Mesenchymal stem cell (in vitro differentiated cells and primary cell): Measurements from ENCODE around the gene E2F2.

Experiments
- DNase-seq: peaks from one replicate; pipeline ENCODE4 v3.0.0-alpha.2; 2013
- H2AFZ ChIP-seq: one replicate; pipeline ENCODE4 v1.6.1; 2013; ENCODE audit warnings: low read depth, mild to moderate bottlenecking, control low read depth, inconsistent platforms, low read length, moderate library complexity
- H2AK5ac ChIP-seq: 2 replicates; pipeline ENCODE4 v1.6.1; 2013; ENCODE audit warnings: low read length, moderate library complexity, mild to moderate bottlenecking, inconsistent platforms; ENCODE audit not compliant: severe bottlenecking
- H2BK120ac ChIP-seq: one replicate; pipeline ENCODE4 v1.6.1; 2013; ENCODE audit warnings: low read depth, mild to moderate bottlenecking, inconsistent platforms, low read length, moderate library complexity
- H2BK12ac ChIP-seq, 2 experiments: one replicate each; pipeline ENCODE4 v1.6.1; 2013; ENCODE audit warnings: inconsistent platforms in 2 of 2, low read length in 2 of 2, mild to moderate bottlenecking in 2 of 2, moderate library complexity in 2 of 2, control low read depth in 1 of 2
- H2BK15ac ChIP-seq: one replicate; pipeline ENCODE4 v1.6.1; 2013; ENCODE audit warnings: mild to moderate bottlenecking, low read depth, inconsistent platforms; ENCODE audit not compliant: poor library complexity, severe bottlenecking
- H2BK5ac ChIP-seq: 2 replicates; pipeline ENCODE4 v1.6.1; 2013; ENCODE audit warnings: low read depth, mild to moderate bottlenecking, low read length, control low read depth, inconsistent platforms; ENCODE audit not compliant: poor library complexity, severe bottlenecking
- H3K14ac ChIP-seq, 2 experiments: one replicate each; pipeline ENCODE4 v1.6.1; 2013; ENCODE audit warnings: inconsistent platforms in 2 of 2, low read length in 2 of 2, control low read depth in 1 of 2, mild to moderate bottlenecking in 1 of 2, moderate library complexity in 1 of 2
- H3K18ac ChIP-seq, 2 experiments: one replicate each; pipeline ENCODE4 v1.6.1; 2013; ENCODE audit warnings: inconsistent platforms in 2 of 2, low read length in 2 of 2, control low read depth in 1 of 2, low read depth in 1 of 2, mild to moderate bottlenecking in 1 of 2
- H3K23ac ChIP-seq, 2 experiments: one replicate each; pipeline ENCODE4 v1.6.1; 2013; ENCODE audit warnings: inconsistent platforms in 2 of 2, low read length in 2 of 2, mild to moderate bottlenecking in 2 of 2, moderate library complexity in 2 of 2, control low read depth in 1 of 2
- H3K27ac ChIP-seq: 2 replicates; pipeline ENCODE4 v1.5.1; 2013; ENCODE audit warnings: mild to moderate bottlenecking, moderate library complexity, low read length, control low read depth, inconsistent platforms; ENCODE audit not compliant: poor library complexity, severe bottlenecking
- H3K27me3 ChIP-seq, 2 experiments: 2 replicates each; pipeline versions ENCODE4 v1.6.1 to v1.7.0; 2013; ENCODE audit warnings: low read length in 2 of 2, mild to moderate bottlenecking in 2 of 2, moderate library complexity in 2 of 2, control low read depth in 1 of 2, inconsistent platforms in 1 of 2; ENCODE audit not compliant: control insufficient read depth in 1 of 2, insufficient read depth in 1 of 2
- H3K36me3 ChIP-seq, 2 experiments: 2 replicates each; pipeline versions ENCODE4 v1.6.1 to v1.7.0; 2013; ENCODE audit warnings: low read length in 2 of 2, control low read depth in 1 of 2, inconsistent platforms in 1 of 2, low read depth in 1 of 2, mild to moderate bottlenecking in 1 of 2; ENCODE audit not compliant: insufficient read depth in 2 of 2, control insufficient read depth in 1 of 2
- H3K4ac ChIP-seq, 2 experiments: one replicate each; pipeline ENCODE4 v1.6.1; 2013; ENCODE audit warnings: inconsistent platforms in 2 of 2, low read length in 2 of 2, mild to moderate bottlenecking in 2 of 2, moderate library complexity in 2 of 2, control low read depth in 1 of 2, low read depth in 1 of 2
- H3K4me1 ChIP-seq: 2 replicates; pipeline ENCODE4 v1.6.1; 2013; ENCODE audit warnings: low read depth, low read length, control low read depth; ENCODE audit not compliant: control insufficient read depth, insufficient read depth
- H3K4me2 ChIP-seq: 2 replicates; pipeline ENCODE4 v1.6.1; 2013; ENCODE audit warnings: low read length, mild to moderate bottlenecking, inconsistent platforms; ENCODE audit not compliant: poor library complexity, severe bottlenecking
- H3K4me3 ChIP-seq, 2 experiments: 2 replicates each; pipeline versions ENCODE4 v1.5.1 to v1.7.0; 2013; ENCODE audit warnings: low read length in 2 of 2, mild to moderate bottlenecking in 2 of 2, control low read depth in 1 of 2, low read depth in 1 of 2; ENCODE audit not compliant: insufficient read depth in 1 of 2
- H3K79me1 ChIP-seq: replicated peaks from 2 replicates; pipeline ENCODE4 v1.6.1; 2013; ENCODE audit warnings: mild to moderate bottlenecking, control low read depth, low read length, inconsistent platforms; ENCODE audit not compliant: poor library complexity, severe bottlenecking
- H3K9ac ChIP-seq: 2 replicates; pipeline ENCODE4 v1.7.0; 2013; ENCODE audit warnings: mild to moderate bottlenecking, low read length, moderate library complexity
- H3K9me3 ChIP-seq: 2 replicates; pipeline ENCODE4 v1.7.0; 2013; ENCODE audit warnings: mild to moderate bottlenecking, low read length; ENCODE audit not compliant: control insufficient read depth
- H4K8ac ChIP-seq: one replicate; pipeline ENCODE4 v1.6.1; 2013; ENCODE audit warnings: inconsistent platforms, mild to moderate bottlenecking, low read length, moderate library complexity
- H4K91ac ChIP-seq: one replicate; pipeline ENCODE4 v1.6.1; 2013; ENCODE audit warnings: mild to moderate bottlenecking, low read length, inconsistent platforms
- WGBS: methylation state at CpG from one replicate; pipeline ENCODE4 v1.1.7; 2013; ENCODE audit warnings: mixed read lengths; 5-methylcytosine and 5-hydroxymethylcytosine counted together

The E2F2 gene

GRCh38 chr1:23529146-23530086 is 1.6 kb downstream of the E2F2 start:
- H3K23ac ChIP-seq: no peak overlapping the region
- no peak overlapping the region for H4K8ac ChIP-seq
- H3K27ac ChIP-seq: no peak overlapping the region
- no peak overlapping the region for H2BK12ac ChIP-seq
- no peak overlapping the region for H3K18ac ChIP-seq
- H2BK15ac ChIP-seq: no peak overlapping the region
- no peak overlapping the region for H3K9ac ChIP-seq
- H3K14ac ChIP-seq: no peak overlapping the region
- H3K36me3 ChIP-seq: no peaks in the 10 kb centered on the region
- no peak overlapping the region for H2AK5ac ChIP-seq
- peaks cover 17% of the 10 kb centered on the region for H3K4me1 ChIP-seq
- peak overlapping the region in 1 of 2 experiments; percentile 74 for H3K4me3 ChIP-seq
- peaks cover 6 to 10% of the 10 kb centered on the region in 2 experiments for H3K27me3 ChIP-seq
- no peak overlapping the region for H3K4ac ChIP-seq
- no peak overlapping the region for H2AFZ ChIP-seq
- H3K4me2 ChIP-seq: no peak overlapping the region
- no peak overlapping the region for H4K91ac ChIP-seq
- WGBS: 74% methylated on average over 8 of the region's 8 CpGs
- DNase-seq: no peak
- no peaks in the 10 kb centered on the region for H3K9me3 ChIP-seq
- H3K79me1 ChIP-seq: peaks cover 5% of the 10 kb centered on the region
- no peak overlapping the region for H2BK120ac ChIP-seq
- H2BK5ac ChIP-seq: no peak overlapping the region

DNA sequence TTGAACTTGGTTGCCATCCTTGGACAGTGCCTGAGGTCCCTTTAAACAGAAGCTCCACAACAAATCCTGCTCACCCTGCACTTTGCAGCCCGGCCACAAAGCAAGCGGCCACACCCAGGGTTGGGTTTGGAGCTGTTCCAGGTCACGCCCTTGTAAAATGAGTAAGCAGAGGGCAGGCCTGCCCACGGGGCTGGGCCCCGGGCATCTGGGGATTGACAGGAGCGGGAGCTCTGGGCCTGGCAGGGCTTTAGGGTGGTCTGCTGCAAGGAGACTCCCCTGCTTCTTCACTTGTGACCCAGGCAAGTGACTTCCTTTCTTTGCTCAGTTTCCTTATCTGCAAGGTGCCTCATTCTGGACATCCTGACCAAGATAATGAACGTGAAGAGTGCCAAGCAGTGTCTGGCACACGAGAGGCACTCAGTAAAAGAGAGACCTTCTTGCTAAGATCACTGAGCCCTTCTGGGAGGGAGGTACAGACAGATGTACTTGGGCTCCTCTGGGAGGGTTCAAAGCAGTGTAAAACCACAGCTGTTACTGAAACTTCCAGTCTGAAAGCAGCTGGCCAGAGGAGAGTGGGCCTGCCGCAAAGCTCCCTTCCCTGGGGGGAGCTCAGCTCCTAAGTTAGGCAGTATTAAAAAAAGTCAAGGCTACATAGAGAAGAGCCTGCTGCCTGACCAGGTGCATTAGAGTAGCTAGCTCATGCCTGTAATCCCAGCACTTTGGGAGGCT is 2.6 kb downstream of the E2F2 start:
- Histone ChIP-seq H3K4me3 (peak overlapping the region in 1 of 2 experiments; percentile 39), H2BK12ac (peak overlapping the region in 1 of 2 experiments; percentile 29), H3K27me3 (peaks cover 6 to 10% of the 10 kb centered on the region in 2 experiments), H3K36me3 (no peaks in the 10 kb centered on the region), H3K14ac (no peak overlapping the region), H3K9ac (peak overlapping the region; percentile 53), H3K18ac (no peak overlapping the region), H2AK5ac (no peak overlapping the region), H3K9me3 (no peaks in the 10 kb centered on the region), H2AFZ (no peak overlapping the region), H3K4ac (no peak overlapping the region), H3K4me2 (no peak overlapping the region), H3K27ac (no peak overlapping the region), H2BK120ac (no peak overlapping the region), H4K8ac (no peak overlapping the region), H3K23ac (no peak overlapping the region), H2BK5ac (no peak overlapping the region), H3K4me1 (peaks cover 17% of the 10 kb centered on the region), H4K91ac (no peak overlapping the region), H3K79me1 (peaks cover 5% of the 10 kb centered on the region), H2BK15ac (no peak overlapping the region)
- DNase-seq: peak; percentile 68
- WGBS: 18% methylated on average over 9 of the region's 9 CpGs

GRCh38 chr1:23527900-23528249 is 3.2 kb downstream of the E2F2 start:
- Histone ChIP-seq H3K9me3 (no peaks in the 10 kb centered on the region), H2AK5ac (no peak overlapping the region), H3K36me3 (no peaks in the 10 kb centered on the region), H2BK12ac (peak overlapping the region in 1 of 2 experiments; percentile 42), H4K91ac (no peak overlapping the region), H3K9ac (no peak overlapping the region), H3K14ac (no peak overlapping the region), H3K4me2 (no peak overlapping the region), H2AFZ (no peak overlapping the region), H2BK15ac (no peak overlapping the region), H3K4me1 (peaks cover 17% of the 10 kb centered on the region), H2BK5ac (no peak overlapping the region), H2BK120ac (no peak overlapping the region), H3K4me3 (no peak overlapping the region), H3K18ac (no peak overlapping the region), H3K4ac (no peak overlapping the region), H3K23ac (no peak overlapping the region), H4K8ac (peak overlapping the region; percentile 61), H3K79me1 (peaks cover 5% of the 10 kb centered on the region), H3K27ac (no peak overlapping the region), H3K27me3 (peaks cover 6 to 10% of the 10 kb centered on the region in 2 experiments)
- 96% methylated on average over 4 of the region's 6 CpGs for WGBS
- DNase-seq: peak; percentile 33

- H3K9ac ChIP-seq: no peak overlapping the region
- H3K79me1 ChIP-seq: peaks cover 5% of the 10 kb centered on the region
- peaks cover 6 to 10% of the 10 kb centered on the region in 2 experiments for H3K27me3 ChIP-seq
- H2AFZ ChIP-seq: no peak overlapping the region
- peak overlapping the region in 1 of 2 experiments; percentile 50 for H3K18ac ChIP-seq
- no peak overlapping the region for H4K8ac ChIP-seq
- peak overlapping the region in 1 of 2 experiments; percentile 6 for H2BK12ac ChIP-seq
- no peak overlapping the region for H2AK5ac ChIP-seq
- no peak overlapping the region for H2BK5ac ChIP-seq
- no peak overlapping the region for H3K27ac ChIP-seq
- H4K91ac ChIP-seq: no peak overlapping the region
- H3K4me1 ChIP-seq: peaks cover 17% of the 10 kb centered on the region
- DNase-seq: no peak
- H3K4me3 ChIP-seq: no peak overlapping the region
- H3K9me3 ChIP-seq: no peaks in the 10 kb centered on the region
- H3K14ac ChIP-seq: no peak overlapping the region
- no peak overlapping the region for H3K4me2 ChIP-seq
- no peak overlapping the region for H2BK15ac ChIP-seq
- H2BK120ac ChIP-seq: no peak overlapping the region
- WGBS: 92% methylated on average over 6 of the region's 7 CpGs
- no peaks in the 10 kb centered on the region for H3K36me3 ChIP-seq
- H3K4ac ChIP-seq: no peak overlapping the region
- H3K23ac ChIP-seq: peak overlapping the region in 1 of 2 experiments; percentile 34
Measured at GRCh38 chr1:23527366-23527765, 3.7 kb downstream of the E2F2 start.
